GM18858 (cell line): ENCODE results near the gene XPNPEP1.

Source experiments
- ATAC-seq: cut with Tn5 transposase; IDR thresholded peaks from one replicate; pipeline ENCODE4 v1.9.1; 2021; ENCODE audit not compliant: unreplicated experiment

Gene XPNPEP1

DNA sequence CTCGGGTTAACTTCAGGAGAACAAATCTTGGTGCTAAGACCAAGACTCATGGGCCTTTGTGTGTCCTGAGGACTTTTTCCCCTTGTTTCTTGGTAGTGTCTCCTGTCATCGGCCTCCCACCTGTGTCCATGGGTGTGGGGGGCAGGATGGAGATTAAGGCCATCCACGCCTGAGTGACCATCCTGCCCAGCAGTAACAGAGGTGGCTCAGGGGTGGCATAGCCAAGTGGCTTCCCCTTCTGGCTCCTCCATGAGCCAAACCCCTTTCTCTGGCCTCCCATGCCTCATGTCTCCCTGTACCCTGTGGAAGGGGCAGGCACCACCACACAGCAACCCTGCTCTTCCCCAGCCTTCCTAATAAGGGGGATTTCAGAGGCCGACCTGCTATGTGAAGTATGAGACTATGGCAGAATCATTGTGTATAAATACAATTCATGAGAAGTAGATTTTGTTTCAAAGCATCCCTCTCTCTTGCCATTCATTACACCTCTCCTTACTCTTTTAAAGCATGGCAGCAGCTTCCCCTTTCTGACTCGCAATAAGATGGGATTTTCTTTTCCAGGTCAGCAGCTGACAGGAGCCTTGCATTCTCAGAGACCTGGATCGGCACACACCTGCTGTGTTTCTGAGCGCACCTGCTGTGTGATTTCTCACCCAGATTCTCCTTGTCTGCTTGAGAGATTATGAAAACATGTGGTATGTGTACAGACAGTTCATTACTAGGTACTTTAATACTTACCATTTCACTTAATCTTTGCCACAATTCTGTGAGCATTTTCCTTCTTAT lies 102.5 kb downstream of the XPNPEP1 start:
- ATAC-seq = no peak

- no peak for ATAC-seq
Observed at GRCh38 chr10:109819807-109820206, 103.5 kb downstream of the XPNPEP1 start.
